ENCODE data around the gene STAT5B.
A peak's percentile ranks its signal among the peaks of the same experiment; 100 is the strongest.
"Not testable (repeated sequence)": the region's sequence is repeated elsewhere in the genome, so short reads cannot be mapped to it uniquely, and the experiment has no call there.

STAT5B gene

DNA sequence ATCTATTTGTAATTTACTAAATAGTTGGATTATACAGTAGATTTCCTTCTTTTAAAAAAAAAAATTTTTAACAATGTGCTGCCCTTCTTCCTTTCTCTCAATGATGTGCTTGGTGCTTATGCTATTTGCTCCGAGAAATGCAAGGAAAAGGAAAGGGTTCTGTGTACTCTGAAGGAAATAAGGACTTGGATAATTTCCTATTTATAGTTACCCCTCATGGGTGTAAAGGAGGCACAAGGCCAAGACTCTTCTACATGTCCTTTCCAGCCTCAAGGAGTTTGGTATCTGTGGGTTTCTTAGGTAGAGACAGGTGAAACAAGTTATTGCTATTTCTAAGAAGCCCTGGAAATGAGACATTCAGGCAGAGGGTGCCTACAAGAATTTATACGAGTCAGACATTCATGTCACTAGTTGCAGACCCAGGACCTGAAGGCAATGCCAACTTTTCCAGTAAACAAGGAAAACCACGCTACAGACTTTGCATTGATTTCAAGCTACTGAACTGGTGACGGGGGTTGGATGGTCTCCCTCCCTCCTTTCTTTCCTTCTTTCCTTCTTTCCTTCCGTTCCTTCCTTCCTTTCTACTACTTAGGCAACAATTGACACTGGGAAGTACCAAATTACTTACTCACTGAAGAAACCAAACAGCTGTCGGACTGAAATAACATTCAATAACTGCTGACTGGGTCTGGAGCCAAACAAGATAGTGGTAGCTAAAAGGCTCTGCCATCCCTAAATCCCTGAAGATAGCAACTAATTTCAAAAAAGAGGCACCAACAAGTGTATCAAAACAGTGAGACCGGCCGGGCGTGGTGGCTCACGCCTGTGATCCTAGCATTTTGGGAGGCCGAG lies 48.1 kb downstream of the STAT5B start:
- no peak for DNase-seq

GRCh38 chr17:42225646-42226045 lies 50.5 kb downstream of the STAT5B start:
- DNase-seq, result no peak

- no peak for DNase-seq
Observed at GRCh38 chr17:42224651-42225050, 51.5 kb downstream of the STAT5B start.

- peak; percentile 64 to 73 for DNase-seq
Observed at GRCh38 chr17:42221886-42222745, 54.1 kb downstream of the STAT5B start.

GRCh38 chr17:42219280-42219679 lies 56.9 kb downstream of the STAT5B start:
- DNase-seq, result not testable (repeated sequence)

GRCh38 chr17:42214156-42214555 lies 62.0 kb downstream of the STAT5B start:
- DNase-seq, result no peak

DNA sequence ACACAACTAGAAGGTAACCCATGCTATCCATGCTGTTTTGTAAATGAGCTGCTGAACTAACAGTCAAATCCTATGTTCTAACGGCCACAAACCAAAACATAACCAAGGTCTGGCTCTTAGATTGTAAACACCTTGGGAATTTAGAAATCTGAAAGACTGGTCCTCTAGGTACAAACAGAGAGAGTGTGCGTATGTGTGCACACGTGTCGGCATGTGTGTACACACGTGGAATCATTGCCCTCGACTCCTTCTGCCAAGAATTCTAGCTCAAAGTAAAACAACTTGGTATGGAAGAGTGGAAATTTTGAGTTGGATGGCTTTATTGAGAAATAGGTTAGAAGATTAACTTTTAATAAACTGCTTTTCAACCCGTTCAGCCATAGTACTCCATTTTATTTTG lies 63.8 kb downstream of the STAT5B start:
- no peak for DNase-seq

GRCh38 chr17:42211921-42212341 lies 64.3 kb downstream of the STAT5B start:
- not testable (repeated sequence) for DNase-seq

- no peak for DNase-seq
Observed at GRCh38 chr17:42210046-42210445, 66.1 kb downstream of the STAT5B start.

- DNase-seq, result not testable (repeated sequence)
Observed at GRCh38 chr17:42206153-42206612, 70.0 kb downstream of the STAT5B start.

- DNase-seq, result no peak
Observed at GRCh38 chr17:42203354-42203753, 72.8 kb downstream of the STAT5B start.

DNA sequence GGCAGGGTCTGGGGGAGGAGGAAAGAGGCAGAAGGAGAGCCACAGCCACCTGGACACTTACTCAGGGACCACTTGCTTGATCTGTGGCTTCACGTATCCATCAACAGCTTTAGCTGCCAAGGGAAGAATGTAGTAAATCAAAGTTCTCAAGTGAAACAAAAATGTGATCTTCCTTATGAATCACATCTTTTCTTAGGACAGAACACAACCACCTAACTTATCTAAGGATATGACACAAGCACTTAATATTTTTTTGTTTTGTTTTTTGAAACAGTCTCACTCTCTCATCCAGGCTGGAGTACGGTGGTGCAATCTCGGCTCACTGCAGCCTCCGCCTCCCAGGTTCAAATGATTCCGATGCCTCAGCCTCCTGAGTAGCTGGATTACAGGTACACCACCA lies 73.5 kb downstream of the STAT5B start:
- no peak for DNase-seq

GRCh38 chr17:42202159-42202558 lies 74.0 kb downstream of the STAT5B start:
- no peak for DNase-seq

DNA sequence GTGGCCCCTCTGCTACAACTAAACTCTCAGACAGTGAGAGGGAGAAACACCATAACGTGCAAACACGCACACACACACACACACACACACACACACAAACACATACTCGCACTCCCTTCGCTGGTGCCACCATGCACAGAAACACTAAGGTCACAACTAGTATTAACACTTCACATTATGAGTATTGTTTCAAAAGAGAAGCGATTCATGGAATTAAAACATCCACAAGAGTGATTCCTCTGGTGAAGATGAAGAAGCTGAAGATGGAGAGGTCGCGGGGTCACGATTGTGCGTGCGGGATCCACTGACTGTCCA lies 74.8 kb downstream of the STAT5B start:
- no peak for DNase-seq

- no peak for DNase-seq
Observed at GRCh38 chr17:42200706-42201457, 75.3 kb downstream of the STAT5B start.

GRCh38 chr17:42199416-42200011 lies 76.7 kb downstream of the STAT5B start:
- no peak for DNase-seq

GRCh38 chr17:42198897-42199296 lies 77.3 kb downstream of the STAT5B start:
- peak in 1 of 2 donors; percentile 57 for DNase-seq

GRCh38 chr17:42197564-42198156 lies 78.5 kb downstream of the STAT5B start:
- no peak for DNase-seq

DNA sequence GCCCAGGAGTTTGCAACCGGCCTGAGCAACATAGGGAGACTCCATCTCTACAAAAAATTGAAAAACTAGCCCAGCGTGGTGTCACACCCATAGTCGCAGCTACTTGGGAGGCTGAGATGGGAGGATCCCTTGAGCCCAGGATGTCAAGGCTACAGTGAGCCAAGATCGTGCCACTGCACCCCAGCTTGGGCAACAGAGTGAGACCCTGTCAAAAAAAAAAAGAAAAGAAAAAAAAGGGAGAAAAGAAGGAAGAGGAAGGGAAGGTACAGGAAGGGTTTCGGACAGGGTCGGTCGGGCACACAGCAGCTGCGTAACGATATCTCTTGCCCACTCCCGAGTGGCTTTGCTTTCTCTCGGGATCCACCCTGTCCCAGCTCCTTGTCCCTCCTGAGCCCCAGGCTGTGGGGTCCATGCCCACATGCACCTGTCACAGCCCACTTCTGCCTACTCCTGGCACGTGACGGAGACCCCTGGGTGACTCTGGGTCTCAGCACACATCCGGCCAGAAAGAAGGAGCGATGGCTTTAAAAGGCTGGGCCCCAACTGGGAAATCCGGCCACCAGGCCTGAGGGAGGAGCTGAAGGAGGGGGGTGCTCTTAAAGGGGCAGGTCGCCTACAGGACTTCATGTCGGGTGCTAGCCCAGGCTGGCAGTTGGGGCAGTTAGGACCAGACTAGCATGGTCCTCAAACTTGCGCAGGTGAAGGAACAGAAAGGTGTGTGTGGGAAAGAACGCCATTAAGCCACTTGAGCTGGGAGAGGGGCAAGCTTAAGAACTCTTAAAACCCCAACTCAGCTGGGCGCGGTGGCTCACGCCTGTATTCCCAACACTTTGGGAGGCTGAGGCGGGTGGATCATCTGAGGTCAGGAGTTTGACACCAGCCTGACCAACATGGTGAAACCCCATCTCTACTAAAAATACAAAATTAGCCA lies 82.0 kb downstream of the STAT5B start, which contains the start of gene GHDC:
Gene GHDC (minus strand): TSS at position 526 of the 931 bp plus-strand sequence. CDS start 913 bp downstream, outside the sequence.
- peak; percentile 79 to 84 for DNase-seq

DNA sequence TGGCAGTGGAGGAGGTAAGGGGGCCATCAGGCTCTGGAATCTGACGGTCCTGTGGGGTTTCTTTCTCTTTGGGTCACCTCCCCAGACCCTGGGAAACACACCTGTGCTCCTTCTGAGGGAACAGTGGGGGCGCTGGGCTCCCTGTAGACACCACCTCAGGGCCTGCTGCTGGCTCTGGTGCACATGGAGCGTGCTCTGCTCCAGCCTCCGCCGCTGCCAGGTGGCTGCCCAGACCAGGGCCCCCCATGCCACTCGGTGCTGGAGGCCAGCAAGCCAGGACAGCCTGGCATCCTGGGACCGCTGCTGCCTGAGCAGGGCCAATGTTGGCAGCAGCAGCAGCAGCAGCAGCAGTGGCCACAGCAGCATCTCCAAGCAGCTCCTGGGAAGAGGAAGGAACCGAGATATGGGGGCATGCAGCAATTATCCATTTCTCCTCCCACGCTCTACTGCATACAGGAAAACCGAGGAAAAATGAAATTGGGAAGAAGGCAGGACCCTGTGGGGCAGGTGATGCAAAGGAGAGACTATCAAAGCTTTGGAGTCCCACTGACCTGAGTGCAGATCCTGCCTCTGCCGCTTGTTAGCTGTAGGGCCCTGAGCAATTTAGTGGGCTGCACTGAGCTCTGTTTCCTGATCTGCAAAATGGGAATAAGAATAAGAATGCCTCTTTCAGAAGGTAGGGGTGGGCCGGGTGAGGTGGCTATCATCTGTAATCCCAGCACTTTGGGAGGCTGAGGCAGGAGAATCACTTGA lies 82.8 kb downstream of the STAT5B start:
- no peak for DNase-seq

All from CD4-positive, alpha-beta T cell treated with Interferon alpha-2 for 1 hour (primary cell).